OCI-LY1 (cell line): ENCODE data around the gene NPM3.

ENCODE experiments used
- H2AFZ ChIP-seq: fragments of 200-600 bp; sonication (generic), shearing (Covaris generic); 2 replicates; pipeline ENCODE4 v1.6.0; 2014; ENCODE audit warnings: antibody characterized with exemption, mild to moderate bottlenecking, low read length
- H3F3A ChIP-seq: fragments of 200-600 bp; sonication (generic), shearing (Covaris generic); 2 replicates; pipeline ENCODE4 v1.6.0; 2014; ENCODE audit warnings: mild to moderate bottlenecking, antibody characterized with exemption, low read length, moderate library complexity; ENCODE audit not compliant: insufficient read depth
- H3K27ac ChIP-seq: fragments of 200-600 bp; sonication (generic); 2 replicates; pipeline ENCODE4 v1.5.1; 2014; ENCODE audit warnings: low read length, mixed run types, mild to moderate bottlenecking, low read depth; ENCODE audit not compliant: poor library complexity, severe bottlenecking
- H3K27me3 ChIP-seq: fragments of 200-600 bp; sonication (generic); 2 replicates; pipeline ENCODE4 v1.6.0; 2014; ENCODE audit warnings: antibody characterized with exemption, mild to moderate bottlenecking, low read length, moderate library complexity; ENCODE audit not compliant: insufficient read depth
- H3K36me3 ChIP-seq: fragments of 200-600 bp; sonication (generic); 2 replicates; pipeline ENCODE4 v1.6.1; 2014; ENCODE audit warnings: mild to moderate bottlenecking, antibody characterized with exemption, low read length, moderate library complexity, mixed read lengths; ENCODE audit not compliant: insufficient read depth
- H3K4me1 ChIP-seq: fragments of 200-600 bp; sonication (generic); 2 replicates; pipeline ENCODE4 v1.5.1; 2014; ENCODE audit warnings: mild to moderate bottlenecking, low read length, moderate library complexity; ENCODE audit not compliant: insufficient read depth, severe bottlenecking
- H3K4me2 ChIP-seq: fragments of 200-600 bp; sonication (generic), shearing (Covaris generic); 2 replicates; pipeline ENCODE4 v1.6.1; 2014; ENCODE audit warnings: low read length
- H3K4me3 ChIP-seq: fragments of 200-600 bp; sonication (generic); 2 replicates; pipeline ENCODE4 v1.5.1; 2014; ENCODE audit warnings: low read length, low read depth, mild to moderate bottlenecking, mixed read lengths; ENCODE audit not compliant: poor library complexity, severe bottlenecking
- H3K79me2 ChIP-seq: fragments of 200-600 bp; shearing (Covaris generic); 2 replicates; pipeline ENCODE4 v1.6.1; 2016; ENCODE audit warnings: mixed run types, low read length, mixed read lengths; ENCODE audit not compliant: insufficient read depth
- H3K9ac ChIP-seq: fragments of 200-600 bp; sonication (generic), shearing (Covaris generic); 2 replicates; pipeline ENCODE4 v1.6.1; 2014; ENCODE audit warnings: mild to moderate bottlenecking, low read length, mixed read lengths
- H3K9me2 ChIP-seq: fragments of 200-600 bp; sonication (generic), shearing (Covaris generic); 2 replicates; pipeline ENCODE4 v1.6.1; 2014; ENCODE audit warnings: low read depth, mild to moderate bottlenecking, low read length, mixed read lengths
- H3K9me3 ChIP-seq: fragments of 200-600 bp; shearing (Covaris generic); 2 replicates; pipeline ENCODE4 v1.6.1; 2014; ENCODE audit warnings: low read length, mixed read lengths
- H4K20me1 ChIP-seq: fragments of 200-600 bp; sonication (generic), shearing (Covaris generic); 2 replicates; pipeline ENCODE4 v1.6.0; 2016; ENCODE audit warnings: mild to moderate bottlenecking, low read length; ENCODE audit not compliant: insufficient read depth
- CTCF ChIP-seq: fragments of 200-600 bp; sonication (generic), shearing (Covaris generic); IDR thresholded peaks from 2 replicates; pipeline ENCODE4 v1.5.1; 2017; ENCODE audit warnings: mild to moderate bottlenecking, antibody characterized with exemption, low read length, moderate library complexity, mixed read lengths
- EZH2 ChIP-seq: fragments of 200-600 bp; sonication (generic), shearing (Covaris generic); IDR thresholded peaks from 2 replicates; pipeline ENCODE4 v1.8.0; 2017; ENCODE audit warnings: borderline replicate concordance, mixed run types, mild to moderate bottlenecking, antibody characterized with exemption, low read length, moderate library complexity, mixed read lengths

The NPM3 gene

GRCh38 chr10:101827919-101828600 lies 44.8 kb upstream of the NPM3 start:
- no peak for TF ChIP-seq CTCF
- no peak for TF ChIP-seq EZH2
- Histone ChIP-seq H3K36me3 (no peaks in the 10 kb centered on the region), H3F3A (0 out of 2 replicates have a peak, but pooled peaks cover 4% of the 10 kb centered on the region)

GRCh38 chr10:101826852-101827434 lies 43.7 kb upstream of the NPM3 start:
- Histone ChIP-seq H3F3A (0 out of 2 replicates have a peak, but pooled peaks cover 4% of the 10 kb centered on the region), H3K36me3 (no peaks in the 10 kb centered on the region), H2AFZ (no peak overlapping the region), H3K4me3 (no peak overlapping the region), H3K9me2 (no peaks in the 10 kb centered on the region), H3K27me3 (no peaks in the 10 kb centered on the region), H3K4me2 (no peak overlapping the region), H3K4me1 (peaks cover 25% of the 10 kb centered on the region), H3K9me3 (no peaks in the 10 kb centered on the region), H3K79me2 (no peaks in the 10 kb centered on the region), H3K9ac (no peak overlapping the region), H3K27ac (no peak overlapping the region), H4K20me1 (no peaks in the 10 kb centered on the region)
- TF ChIP-seq CTCF = no peak

More at GRCh38 chr10:101827919-101828600, 44.8 kb upstream of the NPM3 start:
- H4K20me1 ChIP-seq = no peaks in the 10 kb centered on the region
- H3K27ac ChIP-seq = no peak overlapping the region
- H3K79me2 ChIP-seq = no peaks in the 10 kb centered on the region
- H3K9ac ChIP-seq = no peak overlapping the region
- H3K4me3 ChIP-seq = no peak overlapping the region
- no peak overlapping the region for H2AFZ ChIP-seq
- peaks cover 25% of the 10 kb centered on the region for H3K4me1 ChIP-seq
- H3K4me2 ChIP-seq = no peak overlapping the region
- H3K9me2 ChIP-seq = no peaks in the 10 kb centered on the region
- no peaks in the 10 kb centered on the region for H3K27me3 ChIP-seq
- H3K9me3 ChIP-seq = no peaks in the 10 kb centered on the region

- no peaks in the 10 kb centered on the region for H3K27me3 ChIP-seq
- no peaks in the 10 kb centered on the region for H3K36me3 ChIP-seq
- peaks cover 7% of the 10 kb centered on the region for H3K4me1 ChIP-seq
- H3K4me2 ChIP-seq = no peak overlapping the region
- no peak overlapping the region for H3K9ac ChIP-seq
- H3K79me2 ChIP-seq = no peaks in the 10 kb centered on the region
- no peaks in the 10 kb centered on the region for H3K9me3 ChIP-seq
- no peak overlapping the region for H3K4me3 ChIP-seq
- no peak overlapping the region for H2AFZ ChIP-seq
- H3F3A ChIP-seq = no peaks in the 10 kb centered on the region
- TF ChIP-seq EZH2 (no peak), CTCF (no peak)
- no peaks in the 10 kb centered on the region for H3K9me2 ChIP-seq
- H4K20me1 ChIP-seq = no peaks in the 10 kb centered on the region
- no peak overlapping the region for H3K27ac ChIP-seq
Measured at GRCh38 chr10:101824736-101825135, 41.5 kb upstream of the NPM3 start.
